Measurements from ENCODE around the gene SMPD3. TPM values are rescaled to one million over a fixed set of nuclear protein-coding genes. Genes with fewer than 3 reads are reported as not detected.

Gene SMPD3
- total and polyA plus RNA-seq, 2 of the 8 experiments (the other 6 are each of a cell fraction or from before 2014, with no cell fraction given), result 0.39 to 1.3 TPM

DNA sequence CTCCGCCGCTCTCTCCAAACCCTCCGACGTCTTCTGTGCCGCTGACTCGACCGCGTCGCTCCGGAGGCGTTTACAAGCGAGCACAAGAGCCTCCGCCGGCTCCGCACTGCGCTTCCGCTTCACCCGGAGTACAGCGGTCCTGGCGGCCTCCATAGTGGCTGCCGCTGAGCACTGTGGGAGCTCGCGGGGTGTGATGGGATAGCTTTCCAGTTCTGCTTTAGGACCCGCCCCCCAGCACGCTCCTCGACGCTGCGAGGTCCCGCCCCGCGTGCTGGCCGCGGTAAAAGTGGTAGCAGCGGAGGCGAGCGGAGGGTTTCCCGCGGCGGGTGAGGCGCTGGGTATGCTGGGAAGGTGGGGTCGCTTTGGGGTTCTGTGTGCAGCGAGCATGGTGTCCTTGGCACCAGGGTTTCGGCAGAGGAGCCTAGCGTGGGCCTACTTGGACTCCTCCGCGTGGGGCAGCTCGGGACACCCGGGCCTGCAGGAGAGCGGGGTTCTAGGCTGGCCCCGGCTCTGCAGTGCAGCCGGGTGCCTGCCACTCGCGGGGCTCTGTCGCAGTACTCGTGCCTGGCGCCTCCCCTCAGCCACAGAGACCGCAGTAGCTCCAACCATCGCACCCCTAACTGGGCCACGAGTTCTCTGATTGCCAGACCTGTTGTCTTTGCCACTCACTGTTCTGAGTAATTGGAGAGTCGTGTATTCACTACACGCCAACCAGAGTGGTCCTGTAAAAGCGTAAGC is 137.4 kb downstream of the SMPD3 start, which contains the start of the genes PRMT7 and SLC7A6OS:
Gene PRMT7 (plus strand): TSS at position 246 of the 738 bp plus-strand sequence. CDS start 4,961 bp downstream, outside the sequence.
Gene SLC7A6OS (minus strand): TSS at position 173 of the 738 bp plus-strand sequence. CDS start 20 bp downstream, at position 153.
- H3K4me1 ChIP-seq (replicated peaks in 1 of 4; ENCODE audit: control insufficient read depth in 3 of 4, insufficient read depth in 4 of 4, low read length in 3 of 4), result peaks cover 3 to 6% (median 4%) of the 10 kb centered on the region in 4 experiments; a peak in 5 of 7 replicates
- H4K5ac ChIP-seq (ENCODE audit: insufficient read length, low read depth, low read length), result peak within 1 kb of the TSS; percentile 96
- no peak within 1 kb of the TSS for H2BK15ac ChIP-seq (ENCODE audit: low read length)
- H4K8ac ChIP-seq (ENCODE audit: extremely low read depth, insufficient read depth, low read length), result peak within 1 kb of the TSS; percentile 96
- peak within 1 kb of the TSS; percentile 93 for H2BK5ac ChIP-seq (ENCODE audit: low read depth, low read length)
- H2BK120ac ChIP-seq (replicated peaks; ENCODE audit: low read depth, low read length), result peak within 1 kb of the TSS; percentile 33
- H2BK20ac ChIP-seq (ENCODE audit: low read length), result no peak within 1 kb of the TSS
- no peak within 1 kb of the TSS for H2BK12ac ChIP-seq (ENCODE audit: low read depth, low read length)
- POLR2A ChIA-PET (ENCODE audit: partially characterized antibody), result interaction anchor here (0.6 to 3.8 kb wide), 32 partner anchors 8 to 807 kb away, joined by 3 to 44 read pairs (median 6); partner anchors contain the start of genes ESRP2, NFATC3, PLA2G15 and SLC7A6
- H3K4me3 ChIP-seq (ENCODE audit: extremely low read depth in 1 of 4, insufficient read depth in 2 of 4, low read depth in 3 of 4, low read length in 4 of 4), result peak within 1 kb of the TSS; percentile 69 to 96 (median 86)
- CTCF ChIA-PET (ENCODE audit: partially characterized antibody), result interaction anchor here (0.6 to 2.4 kb wide), 14 partner anchors 9 to 228 kb away, joined by 3 to 34 read pairs (median 4); partner anchors contain the start of gene SLC7A6
- peak; percentile 67 to 93 for DNase-seq (ENCODE audit: low read depth in 1 of 2, low spot score in 2 of 2)
- H3K27ac ChIP-seq (ENCODE audit: low read depth, low read length), result peak within 1 kb of the TSS; percentile 87
- H3K79me1 ChIP-seq (ENCODE audit: low read depth, low read length), result peaks cover 5% of the 10 kb centered on the region; the same call in 1 of the 2 replicates
- H4K91ac ChIP-seq (replicated peaks; ENCODE audit: insufficient read length, low read length), result peak within 1 kb of the TSS; percentile 81
- peaks cover 9% of the 10 kb centered on the region; the same call in 1 of the 2 replicates for H3K23me2 ChIP-seq (ENCODE audit: low read depth, low read length)
- H2AFZ ChIP-seq (ENCODE audit: low read length), result peak within 1 kb of the TSS; percentile 91
- FAIRE-seq, result no peak
- peak within 1 kb of the TSS; percentile 93 to 98 for H3K4me2 ChIP-seq (ENCODE audit: insufficient read depth in 1 of 2, low read depth in 2 of 2, low read length in 2 of 2)
- 3% methylated on average over 62 of the region's 62 CpGs; no CpG with 5 or more reads in 1 of the 2 experiments for WGBS, 2 experiments (ENCODE audit: extremely low coverage in 1 of 2, insufficient coverage in 1 of 2, insufficient read length in 1 of 2, insufficient replicate concordance in 2 of 2, low coverage in 1 of 2, low lambda C conversion rate in 2 of 2, missing lambda C conversion rate in 1 of 2)
- peak within 1 kb of the TSS; percentile 84 to 90 (median 88) for H3K9ac ChIP-seq (replicated peaks in 1 of 4; ENCODE audit: extremely low read depth in 1 of 4, low read depth in 3 of 4, low read length in 3 of 4)
- H3K79me2 ChIP-seq (ENCODE audit: control insufficient read depth in 1 of 2, insufficient read depth in 2 of 2, low read length in 2 of 2), result peaks cover 4 to 29% of the 10 kb centered on the region in 2 experiments
- H4K20me1 ChIP-seq (replicated peaks in 1 of 2; ENCODE audit: control insufficient read depth in 1 of 2, insufficient read depth in 2 of 2, low read length in 2 of 2), result peaks cover 0 to 4% of the 10 kb centered on the region in 2 experiments
- H3K18ac ChIP-seq (ENCODE audit: extremely low read depth, low read length), result peak within 1 kb of the TSS; percentile 84; the same call in 1 of the 2 replicates
- H2AK5ac ChIP-seq (ENCODE audit: low read depth, low read length), result no peak within 1 kb of the TSS
- peaks cover 0 to 26% (median 7%) of the 10 kb centered on the region in 4 experiments; a peak in 3 of 8 replicates for H3K36me3 ChIP-seq (ENCODE audit: control insufficient read depth in 2 of 4, insufficient read depth in 4 of 4, low read length in 3 of 4)
- H3K9me3 ChIP-seq (ENCODE audit: insufficient read depth in 2 of 2, low read depth in 1 of 2, low read length in 1 of 2), result no peaks in the 10 kb centered on the region
- H3K14ac ChIP-seq (ENCODE audit: insufficient read length), result no peak within 1 kb of the TSS
- H3K27me3 ChIP-seq (replicated peaks in 1 of 4; ENCODE audit: control insufficient read depth in 3 of 4, extremely low read depth in 1 of 4, insufficient read depth in 3 of 4, low read length in 3 of 4), result no peaks in the 10 kb centered on the region
- H3K56ac ChIP-seq (replicated peaks; ENCODE audit: insufficient read length, low read depth, low read length), result peak within 1 kb of the TSS; percentile 86
- no peak within 1 kb of the TSS for H3K4ac ChIP-seq (replicated peaks; ENCODE audit: insufficient read length, low read depth, low read length)
- H3K23ac ChIP-seq (ENCODE audit: insufficient read length), result peak within 1 kb of the TSS; percentile 42
- TF ChIP-seq GABPA (IDR thresholded peaks at IDR 0.05; ENCODE audit: borderline replicate concordance, insufficient read depth, low read length) (no peak), TBP (IDR thresholded peaks at IDR 0.05; ENCODE audit: low read depth, low read length) (peak; percentile 81), KDM1A (IDR thresholded peaks at IDR 0.05; ENCODE audit: borderline replicate concordance, low read length) (no peak; the same call in 1 of the 2 replicates), SAP30 (IDR thresholded peaks at IDR 0.05; ENCODE audit: insufficient read depth, insufficient replicate concordance, low read length) (peak; percentile 71), SP2 (IDR thresholded peaks at IDR 0.05; ENCODE audit: low read length) (no peak), EP300 (IDR thresholded peaks at IDR 0.05; ENCODE audit: borderline replicate concordance in 1 of 2, low read depth in 2 of 2, low read length in 2 of 2) (no peak), ASH2L (IDR thresholded peaks at IDR 0.05; ENCODE audit: low read length) (peak; percentile 95)
- TF ChIP-seq, protein P1, sequence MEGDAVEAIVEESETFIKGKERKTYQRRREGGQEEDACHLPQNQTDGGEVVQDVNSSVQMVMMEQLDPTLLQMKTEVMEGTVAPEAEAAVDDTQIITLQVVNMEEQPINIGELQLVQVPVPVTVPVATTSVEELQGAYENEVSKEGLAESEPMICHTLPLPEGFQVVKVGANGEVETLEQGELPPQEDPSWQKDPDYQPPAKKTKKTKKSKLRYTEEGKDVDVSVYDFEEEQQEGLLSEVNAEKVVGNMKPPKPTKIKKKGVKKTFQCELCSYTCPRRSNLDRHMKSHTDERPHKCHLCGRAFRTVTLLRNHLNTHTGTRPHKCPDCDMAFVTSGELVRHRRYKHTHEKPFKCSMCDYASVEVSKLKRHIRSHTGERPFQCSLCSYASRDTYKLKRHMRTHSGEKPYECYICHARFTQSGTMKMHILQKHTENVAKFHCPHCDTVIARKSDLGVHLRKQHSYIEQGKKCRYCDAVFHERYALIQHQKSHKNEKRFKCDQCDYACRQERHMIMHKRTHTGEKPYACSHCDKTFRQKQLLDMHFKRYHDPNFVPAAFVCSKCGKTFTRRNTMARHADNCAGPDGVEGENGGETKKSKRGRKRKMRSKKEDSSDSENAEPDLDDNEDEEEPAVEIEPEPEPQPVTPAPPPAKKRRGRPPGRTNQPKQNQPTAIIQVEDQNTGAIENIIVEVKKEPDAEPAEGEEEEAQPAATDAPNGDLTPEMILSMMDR (IDR thresholded peaks at IDR 0.05; ENCODE audit: control extremely low read depth in 1 of 3, insufficient read depth in 1 of 3, low read depth in 1 of 3, low read length in 3 of 3), result peak in 2 of 3 experiments; percentile 14 to 24; a peak in 2 of 4 replicates
